Loucy (cell line): ENCODE results near the gene IGFBP3.
"Not testable (repeated sequence)": the region's sequence is repeated elsewhere in the genome, so short reads cannot be mapped to it uniquely, and the experiment has no call there.

Experiments used
- H2AFZ ChIP-seq: fragments of 200-600 bp; sonication (generic); 2 replicates; pipeline ENCODE4 v1.6.0; 2016; ENCODE audit warnings: antibody characterized with exemption, mild to moderate bottlenecking, low read length, moderate library complexity
- H3F3A ChIP-seq: fragments of 200-600 bp; 2 replicates; pipeline ENCODE4 v1.6.0; 2016; ENCODE audit warnings: antibody characterized with exemption, low read depth, mild to moderate bottlenecking
- H3K27me3 ChIP-seq: fragments of 200-600 bp; sonication (generic); 2 replicates; pipeline ENCODE4 v1.6.1; 2014; ENCODE audit warnings: low read length, mild to moderate bottlenecking; ENCODE audit not compliant: insufficient read depth, poor library complexity, severe bottlenecking
- H3K36me3 ChIP-seq: fragments of 200-600 bp; sonication (generic); 2 replicates; pipeline ENCODE4 v1.6.1; 2016; ENCODE audit warnings: low read length; ENCODE audit not compliant: insufficient read depth
- H3K4me1 ChIP-seq: fragments of 200-600 bp; sonication (generic); 2 replicates; pipeline ENCODE4 v1.5.1; 2014; ENCODE audit warnings: low read length, mild to moderate bottlenecking; ENCODE audit not compliant: insufficient read depth, poor library complexity, severe bottlenecking
- H3K4me2 ChIP-seq: fragments of 200-600 bp; sonication (generic); 2 replicates; pipeline ENCODE4 v1.6.0; 2014; ENCODE audit warnings: antibody characterized with exemption, low read length, low read depth, mild to moderate bottlenecking; ENCODE audit not compliant: poor library complexity, severe bottlenecking
- H3K4me3 ChIP-seq: fragments of 200-600 bp; sonication (generic); 2 replicates; pipeline ENCODE4 v1.5.1; 2014; ENCODE audit warnings: low read length, mild to moderate bottlenecking, mixed read lengths; ENCODE audit not compliant: poor library complexity, severe bottlenecking
- H3K79me2 ChIP-seq: fragments of 200-600 bp; sonication (generic); 2 replicates; pipeline ENCODE4 v1.6.1; 2014; ENCODE audit warnings: low read length; ENCODE audit not compliant: insufficient read depth
- H3K9ac ChIP-seq: fragments of 200-600 bp; sonication (generic); 2 replicates; pipeline ENCODE4 v1.6.0; 2014; ENCODE audit warnings: mild to moderate bottlenecking, low read depth, low read length, moderate library complexity; ENCODE audit not compliant: poor library complexity, severe bottlenecking
- H3K9me2 ChIP-seq: fragments of 200-600 bp; sonication (generic); replicated peaks from 2 replicates; pipeline ENCODE4 v1.6.1; 2016; ENCODE audit warnings: low read depth, low read length, mixed read lengths
- H3K9me3 ChIP-seq: fragments of 200-600 bp; sonication (generic); 2 replicates; pipeline ENCODE4 v1.6.1; 2014; ENCODE audit warnings: mild to moderate bottlenecking, antibody characterized with exemption, low read length, low read depth; ENCODE audit not compliant: insufficient read depth
- H4K20me1 ChIP-seq: fragments of 200-600 bp; sonication (generic); 2 replicates; pipeline ENCODE4 v1.6.0; 2014; ENCODE audit warnings: antibody characterized with exemption, low read length, mild to moderate bottlenecking; ENCODE audit not compliant: insufficient read depth, poor library complexity, severe bottlenecking
- EZH2phosphoT487 ChIP-seq: fragments of 200-600 bp; IDR thresholded peaks from 2 replicates; pipeline ENCODE4 v1.6.1; 2018; ENCODE audit warnings: antibody characterized with exemption, mild to moderate bottlenecking, moderate library complexity, borderline replicate concordance
- TF ChIP-seq, protein P1 (sequence below): fragments of 200-600 bp; sonication (generic); conservative IDR thresholded peaks from 2 replicates; pipeline ENCODE4 v1.5.1; 2014; ENCODE audit warnings: mild to moderate bottlenecking, antibody characterized with exemption, low read length

IGFBP3 gene

DNA sequence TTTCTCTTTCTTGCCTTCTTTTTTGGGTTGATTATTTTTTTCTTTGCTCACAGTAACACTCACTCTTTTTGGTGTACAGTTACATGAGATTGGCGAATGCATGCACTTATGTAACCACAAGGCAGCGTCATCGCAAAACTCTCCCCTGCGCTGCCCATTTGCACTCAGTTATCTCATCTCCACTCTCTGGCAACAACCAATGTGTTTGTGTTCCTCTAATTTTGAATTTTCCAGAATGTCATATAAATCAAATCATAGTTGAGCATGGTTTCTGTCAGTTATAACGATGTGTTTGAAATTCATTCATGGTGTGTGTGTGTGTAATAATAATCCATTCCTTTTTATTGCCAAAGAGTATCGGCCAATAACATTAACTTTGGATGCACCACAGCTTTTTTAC is 23.0 kb upstream of the IGFBP3 start:
- Histone ChIP-seq H3K9me2 (no peaks in the 10 kb centered on the region), H3K27me3 (no peaks in the 10 kb centered on the region), H3F3A (no peaks in the 10 kb centered on the region), H4K20me1 (no peaks in the 10 kb centered on the region), H3K9me3 (no peaks in the 10 kb centered on the region), H2AFZ (no peak overlapping the region), H3K4me1 (no peaks in the 10 kb centered on the region), H3K79me2 (no peaks in the 10 kb centered on the region), H3K4me2 (no peak overlapping the region), H3K36me3 (no peaks in the 10 kb centered on the region), H3K9ac (no peak overlapping the region), H3K4me3 (no peak overlapping the region)
- TF ChIP-seq, protein P1, sequence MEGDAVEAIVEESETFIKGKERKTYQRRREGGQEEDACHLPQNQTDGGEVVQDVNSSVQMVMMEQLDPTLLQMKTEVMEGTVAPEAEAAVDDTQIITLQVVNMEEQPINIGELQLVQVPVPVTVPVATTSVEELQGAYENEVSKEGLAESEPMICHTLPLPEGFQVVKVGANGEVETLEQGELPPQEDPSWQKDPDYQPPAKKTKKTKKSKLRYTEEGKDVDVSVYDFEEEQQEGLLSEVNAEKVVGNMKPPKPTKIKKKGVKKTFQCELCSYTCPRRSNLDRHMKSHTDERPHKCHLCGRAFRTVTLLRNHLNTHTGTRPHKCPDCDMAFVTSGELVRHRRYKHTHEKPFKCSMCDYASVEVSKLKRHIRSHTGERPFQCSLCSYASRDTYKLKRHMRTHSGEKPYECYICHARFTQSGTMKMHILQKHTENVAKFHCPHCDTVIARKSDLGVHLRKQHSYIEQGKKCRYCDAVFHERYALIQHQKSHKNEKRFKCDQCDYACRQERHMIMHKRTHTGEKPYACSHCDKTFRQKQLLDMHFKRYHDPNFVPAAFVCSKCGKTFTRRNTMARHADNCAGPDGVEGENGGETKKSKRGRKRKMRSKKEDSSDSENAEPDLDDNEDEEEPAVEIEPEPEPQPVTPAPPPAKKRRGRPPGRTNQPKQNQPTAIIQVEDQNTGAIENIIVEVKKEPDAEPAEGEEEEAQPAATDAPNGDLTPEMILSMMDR: no peak
- TF ChIP-seq EZH2phosphoT487: no peak

DNA sequence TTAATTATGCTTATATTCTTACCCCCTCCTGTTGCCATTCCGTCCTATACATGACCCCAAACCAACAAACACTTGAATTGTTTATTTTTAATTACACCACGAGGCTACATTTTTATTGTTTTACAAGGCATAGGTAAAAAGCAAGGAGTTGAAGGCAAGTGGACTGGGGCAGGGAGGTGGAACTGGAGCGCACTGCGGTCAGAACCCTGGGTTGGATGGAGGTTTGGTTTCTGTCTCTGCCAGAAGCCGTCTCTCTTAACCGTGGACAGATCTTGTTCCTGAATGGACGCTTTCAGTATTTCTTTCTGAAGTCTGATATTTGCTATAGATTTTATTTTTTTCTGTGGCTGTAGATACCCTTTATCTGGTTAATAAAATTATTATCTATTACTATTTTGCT is 19.9 kb upstream of the IGFBP3 start:
- TF ChIP-seq, protein P1: no peak
- no peak for TF ChIP-seq EZH2phosphoT487
- H3K4me3 ChIP-seq: no peak overlapping the region

DNA sequence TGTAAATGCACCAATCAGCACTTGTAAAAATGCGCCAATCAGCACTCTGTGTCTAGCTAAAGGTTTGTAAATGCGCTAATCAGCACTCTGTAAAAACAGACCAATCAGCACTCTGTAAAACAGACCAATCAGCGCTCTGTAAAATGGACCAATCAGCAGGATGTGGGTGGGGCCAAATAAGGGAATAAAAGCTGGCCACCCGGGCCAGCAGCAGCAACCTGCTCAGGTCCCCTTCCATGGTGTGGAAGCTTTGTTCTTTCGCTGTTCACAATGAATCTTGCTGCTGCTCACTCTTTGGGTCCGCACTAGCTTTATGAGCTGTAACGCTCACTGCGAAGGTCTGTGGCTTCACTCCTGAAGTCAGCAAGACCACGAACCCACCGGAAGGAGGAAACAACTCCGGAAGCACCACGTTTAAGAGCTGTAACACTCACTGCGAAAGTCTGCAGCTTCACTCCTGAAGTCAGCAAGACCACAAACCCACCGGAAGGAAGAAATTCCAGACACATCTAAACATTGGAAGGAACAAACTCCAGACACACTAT is 19.2 kb upstream of the IGFBP3 start:
- H3K4me3 ChIP-seq: not testable (repeated sequence)

More for the DNA sequence above, 19.9 kb upstream of the IGFBP3 start:
- no peak overlapping the region for H3K9ac ChIP-seq
- H2AFZ ChIP-seq: no peak overlapping the region
- no peaks in the 10 kb centered on the region for H4K20me1 ChIP-seq
- no peaks in the 10 kb centered on the region for H3K27me3 ChIP-seq
- H3K36me3 ChIP-seq: no peaks in the 10 kb centered on the region
- H3F3A ChIP-seq: no peaks in the 10 kb centered on the region
- H3K4me2 ChIP-seq: no peak overlapping the region
- no peaks in the 10 kb centered on the region for H3K9me2 ChIP-seq
- no peaks in the 10 kb centered on the region for H3K79me2 ChIP-seq
- no peaks in the 10 kb centered on the region for H3K4me1 ChIP-seq
- 0 out of 2 replicates have a peak, but pooled peaks cover 5% of the 10 kb centered on the region for H3K9me3 ChIP-seq

DNA sequence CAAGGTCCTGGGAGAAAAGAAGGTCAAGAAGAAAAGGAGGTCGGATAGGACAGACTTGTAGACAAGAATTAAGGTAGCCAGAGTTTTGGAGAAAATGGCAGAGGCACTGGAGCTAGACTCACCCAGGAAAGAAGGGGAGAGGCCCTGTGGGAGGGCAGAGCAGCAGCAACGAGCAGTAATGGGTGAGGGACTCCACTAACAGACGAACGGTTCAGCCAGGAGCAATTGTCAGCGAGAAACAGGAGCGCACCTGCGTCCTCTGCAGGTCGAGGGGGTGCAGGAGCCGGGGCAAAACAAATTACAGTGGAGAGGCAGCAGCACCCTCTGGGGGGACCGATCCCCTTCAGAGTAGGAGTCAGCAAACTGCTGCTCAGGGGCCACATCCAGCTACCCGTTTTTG is 18.5 kb upstream of the IGFBP3 start:
- H3K27me3 ChIP-seq: no peaks in the 10 kb centered on the region
- H2AFZ ChIP-seq: no peak overlapping the region
- no peaks in the 10 kb centered on the region for H3K4me1 ChIP-seq
- no peak overlapping the region for H3K9ac ChIP-seq
- H3K9me2 ChIP-seq: no peaks in the 10 kb centered on the region
- no peaks in the 10 kb centered on the region for H3F3A ChIP-seq
- no peak overlapping the region for H3K4me2 ChIP-seq
- H4K20me1 ChIP-seq: no peaks in the 10 kb centered on the region
- H3K4me3 ChIP-seq: no peak overlapping the region
- no peak for TF ChIP-seq EZH2phosphoT487
- TF ChIP-seq, protein P1: no peak
- no peaks in the 10 kb centered on the region for H3K36me3 ChIP-seq
- no peaks in the 10 kb centered on the region for H3K79me2 ChIP-seq
- H3K9me3 ChIP-seq: peaks cover 5% of the 10 kb centered on the region; the same call in 1 of the 2 replicates

More for the DNA sequence above, 19.2 kb upstream of the IGFBP3 start:
- not testable (repeated sequence) for H4K20me1 ChIP-seq, H3F3A ChIP-seq, H3K9me3 ChIP-seq, H3K36me3 ChIP-seq, H3K4me1 ChIP-seq, H3K79me2 ChIP-seq, H2AFZ ChIP-seq, H3K27me3 ChIP-seq, H3K4me2 ChIP-seq, H3K9me2 ChIP-seq, H3K9ac ChIP-seq
